Stimulated activated naive B cell treated with anti-CD40 and anti-IgM and Interleukin-4, amounts not matched to agents 10 μg/mL and 1 μg/mL and 100 μg/mL, for 72 hours (primary cell): ENCODE results near the gene CPEB4.

Experiments
- ATAC-seq, 2 donors: fragments of 150-1000 bp; cut with Tn5 transposase; replicated peaks; 2 replicates each; pipeline ENCODE4 v1.10.0; 2021; ENCODE audit warnings: moderate library complexity in 1 of 2
- DNase-seq: peaks from one replicate; pipeline ENCODE4 v3.0.0; 2021
- H3K27ac Mint-ChIP-seq: one replicate; pipeline ENCODE4 v1.8.0; 2022; ENCODE audit warnings: mild to moderate bottlenecking, mixed read lengths
- H3K27me3 Mint-ChIP-seq, 2 donors: one replicate each; pipeline ENCODE4 v1.8.0; 2022; ENCODE audit warnings: mixed read lengths in 2 of 2
- H3K36me3 Mint-ChIP-seq, 2 donors: one replicate each; pipeline ENCODE4 v1.8.0; 2022; ENCODE audit warnings: mixed read lengths in 2 of 2, mild to moderate bottlenecking in 1 of 2
- H3K4me1 Mint-ChIP-seq, 2 donors: one replicate each; pipeline ENCODE4 v1.8.0; 2022; ENCODE audit warnings: mixed read lengths in 2 of 2, mild to moderate bottlenecking in 1 of 2
- H3K4me3 Mint-ChIP-seq, 2 donors: one replicate each; pipeline ENCODE4 v1.8.0; 2022; ENCODE audit warnings: mild to moderate bottlenecking in 2 of 2, mixed read lengths in 2 of 2, moderate library complexity in 1 of 2
- H3K9me3 Mint-ChIP-seq, 2 donors: one replicate each; pipeline ENCODE4 v1.8.0; 2022; ENCODE audit warnings: mixed read lengths in 2 of 2, mild to moderate bottlenecking in 1 of 2

Gene CPEB4

GRCh38 chr5:173904151-173904550, 16.0 kb downstream of the CPEB4 start:
- H3K4me1 Mint-ChIP-seq: peaks cover 13 to 42% of the 10 kb centered on the region in 2 donors
- ATAC-seq: no peak
- H3K27ac Mint-ChIP-seq: no peak overlapping the region
- H3K36me3 Mint-ChIP-seq: peaks cover 10 to 21% of the 10 kb centered on the region in 2 donors
- H3K9me3 Mint-ChIP-seq: no peaks in the 10 kb centered on the region
- H3K27me3 Mint-ChIP-seq: no peaks in the 10 kb centered on the region
- H3K4me3 Mint-ChIP-seq: no peak overlapping the region
- no peak for DNase-seq

DNA sequence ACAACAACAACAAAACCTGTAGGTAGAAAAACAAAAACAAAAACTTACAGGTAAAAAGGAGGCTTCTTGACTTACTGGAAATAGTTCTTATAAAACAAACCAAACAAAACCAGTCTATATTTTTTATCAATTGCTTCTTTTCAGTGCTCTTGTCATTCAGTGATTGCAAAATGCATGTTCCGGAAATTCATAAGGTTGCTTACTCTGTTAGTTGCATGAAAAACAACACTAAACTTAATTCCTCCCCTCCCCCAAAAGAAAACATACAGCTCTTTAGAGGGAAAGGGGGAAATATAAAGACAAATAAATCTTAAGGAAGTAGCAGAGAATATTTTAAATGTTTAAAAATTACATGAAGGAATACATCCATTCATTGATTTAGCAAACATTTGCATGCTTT, 19.1 kb downstream of the CPEB4 start:
- Mint-ChIP-seq H3K27me3 (no peaks in the 10 kb centered on the region), H3K27ac (no peak overlapping the region), H3K9me3 (no peaks in the 10 kb centered on the region), H3K36me3 (peaks cover 6 to 13% of the 10 kb centered on the region in 2 donors), H3K4me1 (peaks cover 12 to 33% of the 10 kb centered on the region in 2 donors), H3K4me3 (no peak overlapping the region)
- no peak for DNase-seq
- no peak for ATAC-seq

- Mint-ChIP-seq H3K27ac (peak overlapping the region; percentile 59), H3K4me1 (peaks cover 10 to 33% of the 10 kb centered on the region in 2 donors), H3K36me3 (peaks cover 6 to 14% of the 10 kb centered on the region in 2 donors), H3K9me3 (no peaks in the 10 kb centered on the region), H3K27me3 (no peaks in the 10 kb centered on the region), H3K4me3 (no peak overlapping the region)
- no peak for ATAC-seq
- DNase-seq: no peak
Observed at GRCh38 chr5:173907686-173908371, 19.7 kb downstream of the CPEB4 start.

GRCh38 chr5:173909199-173909598, 21.1 kb downstream of the CPEB4 start:
- H3K36me3 Mint-ChIP-seq: peaks cover 6 to 14% of the 10 kb centered on the region in 2 donors

DNA sequence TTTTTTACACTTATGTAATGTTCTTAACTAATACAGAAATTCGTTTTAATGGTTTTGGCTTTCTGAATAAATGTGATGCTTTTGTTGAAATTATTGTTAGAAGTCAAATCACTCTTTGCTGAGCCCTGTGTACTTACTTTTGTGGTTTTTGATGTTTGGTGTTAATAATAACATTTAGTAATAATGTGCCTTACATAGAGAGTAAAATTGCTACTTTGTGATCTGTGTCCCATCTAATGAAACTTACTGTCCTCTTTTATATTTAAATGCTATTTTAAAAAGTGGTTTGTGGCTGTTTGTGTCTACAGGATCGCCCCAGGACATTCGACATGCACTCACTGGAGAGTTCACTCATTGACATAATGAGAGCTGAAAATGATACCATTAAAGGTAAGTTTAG, 22.1 kb downstream of the CPEB4 start:
- Mint-ChIP-seq H3K9me3 (no peaks in the 10 kb centered on the region), H3K27ac (no peak overlapping the region), H3K4me1 (peaks cover 10 to 33% of the 10 kb centered on the region in 2 donors), H3K4me3 (no peak overlapping the region), H3K27me3 (no peaks in the 10 kb centered on the region), H3K36me3 (peaks cover 8 to 17% of the 10 kb centered on the region in 2 donors)
- ATAC-seq: no peak
- DNase-seq: no peak

More at GRCh38 chr5:173909199-173909598, 21.1 kb downstream of the CPEB4 start:
- ATAC-seq: no peak
- Mint-ChIP-seq H3K4me3 (no peak overlapping the region), H3K27me3 (no peaks in the 10 kb centered on the region), H3K4me1 (peaks cover 10 to 33% of the 10 kb centered on the region in 2 donors), H3K27ac (no peak overlapping the region), H3K9me3 (no peaks in the 10 kb centered on the region)
- no peak for DNase-seq

- H3K36me3 Mint-ChIP-seq: peaks cover 6 to 16% of the 10 kb centered on the region in 2 donors
- no peak overlapping the region for H3K27ac Mint-ChIP-seq
- no peak for ATAC-seq
- no peaks in the 10 kb centered on the region for H3K27me3 Mint-ChIP-seq
- peaks cover 11 to 30% of the 10 kb centered on the region in 2 donors for H3K4me1 Mint-ChIP-seq
- no peaks in the 10 kb centered on the region for H3K9me3 Mint-ChIP-seq
- DNase-seq: no peak
- H3K4me3 Mint-ChIP-seq: no peak overlapping the region
Observed at GRCh38 chr5:173911623-173912022, 23.5 kb downstream of the CPEB4 start.

- Mint-ChIP-seq H3K36me3 (peaks cover 6 to 16% of the 10 kb centered on the region in 2 donors), H3K9me3 (no peaks in the 10 kb centered on the region), H3K4me1 (peaks cover 5 to 11% of the 10 kb centered on the region in 2 donors), H3K27me3 (no peaks in the 10 kb centered on the region), H3K27ac (no peak overlapping the region), H3K4me3 (no peak overlapping the region)
- ATAC-seq: no peak
- DNase-seq: no peak
Observed at GRCh38 chr5:173913686-173914321, 25.7 kb downstream of the CPEB4 start.

DNA sequence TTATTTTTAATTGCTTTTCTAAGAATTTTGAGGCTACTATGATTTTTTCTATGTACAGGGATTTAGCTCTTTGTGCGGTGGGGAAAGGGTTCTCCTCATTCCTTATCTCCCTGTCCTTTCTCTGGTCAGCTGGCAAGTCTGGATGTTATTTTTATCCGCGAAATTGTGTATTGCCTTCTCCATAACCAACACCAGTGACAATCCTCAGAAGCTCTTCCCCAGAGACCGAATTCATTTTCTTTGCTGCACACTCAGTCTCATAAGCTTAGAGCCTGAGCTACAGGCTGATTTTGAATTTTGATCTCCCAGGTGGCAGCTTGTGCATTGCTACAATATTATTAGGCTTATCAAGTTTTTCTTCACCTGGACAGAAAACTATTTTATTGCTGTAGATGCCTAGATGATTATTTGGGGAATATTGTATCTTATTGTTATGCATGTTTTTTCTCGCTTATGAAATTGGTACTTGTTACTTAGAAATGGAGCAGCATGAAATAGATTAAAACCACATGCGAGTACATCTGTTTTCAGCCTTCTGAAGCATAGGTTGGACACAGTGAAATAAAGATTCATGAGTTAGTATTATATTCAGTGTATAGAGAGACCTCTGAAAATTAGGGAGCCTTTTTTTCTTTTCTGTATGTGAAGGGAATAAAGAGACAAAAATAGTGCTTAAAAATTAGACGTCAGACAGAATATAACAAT, 27.3 kb downstream of the CPEB4 start:
- H3K36me3 Mint-ChIP-seq: peaks cover 4 to 16% of the 10 kb centered on the region in 2 donors
- DNase-seq (no peak), ATAC-seq (no peak)
- no peaks in the 10 kb centered on the region for H3K27me3 Mint-ChIP-seq
- H3K9me3 Mint-ChIP-seq: no peaks in the 10 kb centered on the region
- no peak overlapping the region for H3K27ac Mint-ChIP-seq
- H3K4me3 Mint-ChIP-seq: no peak overlapping the region
- peaks cover 2 to 5% of the 10 kb centered on the region in 2 donors for H3K4me1 Mint-ChIP-seq

DNA sequence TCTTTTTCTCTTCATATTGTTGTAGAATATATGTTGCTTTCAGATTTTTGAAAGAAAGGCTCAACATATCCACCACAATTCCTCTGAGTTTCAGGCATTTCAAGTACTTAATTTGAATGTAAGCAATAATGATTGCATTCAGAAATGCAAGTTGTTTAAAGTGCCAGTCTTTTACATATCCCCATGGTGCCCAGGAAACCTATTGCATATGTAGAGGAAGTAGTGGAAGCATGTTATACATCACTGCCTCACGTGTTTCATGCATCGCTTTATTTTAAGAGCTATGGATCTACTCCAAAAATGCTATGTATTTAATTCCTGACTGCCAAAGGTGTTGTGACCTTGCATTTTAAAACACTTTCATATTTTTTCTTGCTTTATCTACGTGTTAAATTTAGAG, 28.1 kb downstream of the CPEB4 start:
- peaks cover 4 to 16% of the 10 kb centered on the region in 2 donors for H3K36me3 Mint-ChIP-seq
- ATAC-seq: no peak
- peaks cover 5 to 11% of the 10 kb centered on the region in 2 donors for H3K4me1 Mint-ChIP-seq
- DNase-seq: no peak
- H3K9me3 Mint-ChIP-seq: no peaks in the 10 kb centered on the region
- H3K27ac Mint-ChIP-seq: no peak overlapping the region
- no peaks in the 10 kb centered on the region for H3K27me3 Mint-ChIP-seq
- H3K4me3 Mint-ChIP-seq: no peak overlapping the region

GRCh38 chr5:173917788-173918786, 29.9 kb downstream of the CPEB4 start:
- Mint-ChIP-seq H3K27ac (no peak overlapping the region), H3K36me3 (peaks cover 4 to 14% of the 10 kb centered on the region in 2 donors), H3K4me3 (no peak overlapping the region), H3K4me1 (peaks cover 8 to 11% of the 10 kb centered on the region in 2 donors), H3K9me3 (no peaks in the 10 kb centered on the region), H3K27me3 (no peaks in the 10 kb centered on the region)
- DNase-seq (peak; percentile 28), ATAC-seq (peak; percentile 95)

DNA sequence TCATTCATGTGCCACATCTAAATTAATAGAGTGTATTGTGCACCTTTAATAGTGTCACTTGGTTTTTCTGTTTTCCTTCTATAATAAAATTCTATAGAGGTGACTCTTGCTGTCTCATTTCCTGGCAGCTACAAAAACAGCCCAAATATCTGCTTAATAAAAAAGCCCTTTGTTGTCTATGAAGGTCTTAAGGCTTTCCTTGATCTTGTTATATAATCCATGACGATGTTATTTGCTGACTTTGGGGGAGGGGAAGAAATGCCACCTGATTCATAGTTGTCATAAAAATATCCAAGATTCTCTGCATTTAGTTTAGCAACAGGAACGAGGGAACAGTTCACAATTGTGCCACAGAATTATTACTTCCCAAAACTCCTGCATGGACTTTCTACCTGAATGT, 31.3 kb downstream of the CPEB4 start:
- Mint-ChIP-seq H3K4me3 (no peak overlapping the region), H3K4me1 (peaks cover 12 to 22% of the 10 kb centered on the region in 2 donors), H3K27me3 (no peaks in the 10 kb centered on the region), H3K27ac (no peak overlapping the region), H3K36me3 (peaks cover 4 to 18% of the 10 kb centered on the region in 2 donors), H3K9me3 (no peaks in the 10 kb centered on the region)
- DNase-seq (no peak), ATAC-seq (no peak)

- Mint-ChIP-seq H3K9me3 (no peaks in the 10 kb centered on the region), H3K36me3 (peaks cover 2 to 22% of the 10 kb centered on the region in 2 donors), H3K4me3 (no peak overlapping the region), H3K4me1 (peaks cover 16 to 28% of the 10 kb centered on the region in 2 donors), H3K27me3 (no peaks in the 10 kb centered on the region), H3K27ac (no peak overlapping the region)
- ATAC-seq (no peak), DNase-seq (no peak)
Observed at GRCh38 chr5:173920024-173920753, 32.0 kb downstream of the CPEB4 start.

- Mint-ChIP-seq H3K4me3 (no peak overlapping the region), H3K27ac (no peak overlapping the region), H3K36me3 (peaks cover 2 to 17% of the 10 kb centered on the region in 2 donors), H3K27me3 (no peaks in the 10 kb centered on the region), H3K9me3 (no peaks in the 10 kb centered on the region), H3K4me1 (peaks cover 17 to 30% of the 10 kb centered on the region in 2 donors)
- no peak for ATAC-seq
- no peak for DNase-seq
Observed at GRCh38 chr5:173920866-173921555, 32.9 kb downstream of the CPEB4 start.
